Nucleus accumbens (tissue), 56 donors: ENCODE results near the gene PTPRA.
"Not testable (repeated sequence)": the region's sequence is repeated elsewhere in the genome, so short reads cannot be mapped to it uniquely, and the experiment has no call there.

Source experiments
- DNase-seq, 56 donors: peaks; one replicate each; lab custom pipeline; 2025; lab: John Stamatoyannopoulos, UW

The PTPRA gene

GRCh38 chr20:2883726-2884637, 10.7 kb downstream of the PTPRA start:
- no peak for DNase-seq

DNA sequence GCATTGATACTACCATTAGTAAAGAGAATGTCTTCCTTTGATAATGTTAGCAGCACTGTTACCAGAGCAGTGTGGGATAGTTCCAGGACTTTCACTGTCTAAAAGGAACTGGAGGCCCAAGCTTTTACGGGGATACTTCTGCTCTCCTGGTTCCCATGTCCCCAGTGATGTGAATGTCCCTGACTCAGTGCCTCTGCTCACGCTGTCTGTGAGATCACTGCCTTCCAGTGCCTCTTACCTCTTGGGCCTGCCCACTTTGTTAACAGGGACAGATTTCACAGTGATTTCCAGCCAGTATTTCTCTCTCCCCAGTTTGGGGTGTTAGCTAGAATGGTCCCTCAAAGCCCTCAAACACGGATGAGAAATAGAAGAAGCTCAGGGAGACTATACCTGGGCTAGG, 14.4 kb downstream of the PTPRA start:
- no peak for DNase-seq

GRCh38 chr20:2888224-2888955, 15.1 kb downstream of the PTPRA start:
- no peak for DNase-seq

DNA sequence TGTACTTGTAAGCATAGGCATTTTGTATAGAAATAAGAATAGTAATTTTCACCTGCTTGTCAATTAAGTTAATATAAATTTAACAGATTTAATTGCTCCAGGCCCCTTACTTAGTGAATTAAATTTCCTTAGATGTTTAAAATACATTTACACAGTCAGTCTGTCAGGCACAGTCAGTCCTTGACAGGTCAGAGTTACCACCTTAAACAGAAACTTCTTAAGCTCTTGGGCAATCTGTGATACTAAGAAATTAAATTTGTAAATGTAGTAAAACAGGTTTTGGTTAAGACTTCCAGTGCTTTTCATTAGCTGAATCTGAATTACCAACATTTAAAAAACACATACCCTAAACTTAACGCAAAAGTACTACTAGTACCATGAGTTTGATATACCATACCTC, 15.9 kb downstream of the PTPRA start:
- DNase-seq: no peak

GRCh38 chr20:2889797-2890196, 16.5 kb downstream of the PTPRA start:
- no peak for DNase-seq

- DNase-seq: no peak
Observed at GRCh38 chr20:2890742-2891141, 17.5 kb downstream of the PTPRA start.

- no peak for DNase-seq
Observed at GRCh38 chr20:2891343-2891742, 18.1 kb downstream of the PTPRA start.

DNA sequence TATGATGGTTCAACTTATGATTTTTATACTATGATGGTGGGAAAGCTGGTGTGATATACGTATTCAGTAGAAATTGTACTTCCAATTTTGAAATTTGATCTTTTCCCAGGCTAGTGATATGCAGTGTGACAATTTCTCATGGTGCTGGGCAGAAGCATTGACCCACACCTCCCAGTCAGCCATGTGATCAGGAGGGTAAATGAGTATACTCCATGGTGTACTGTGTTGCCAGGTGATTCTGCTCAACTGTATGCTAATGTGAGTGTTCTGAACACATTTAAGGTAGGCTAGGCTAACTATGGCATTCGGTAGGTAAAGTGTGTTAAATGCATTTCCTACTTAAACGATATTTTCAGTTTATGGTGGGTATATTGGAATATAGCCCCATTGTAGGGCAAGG, 19.1 kb downstream of the PTPRA start:
- no peak for DNase-seq

DNA sequence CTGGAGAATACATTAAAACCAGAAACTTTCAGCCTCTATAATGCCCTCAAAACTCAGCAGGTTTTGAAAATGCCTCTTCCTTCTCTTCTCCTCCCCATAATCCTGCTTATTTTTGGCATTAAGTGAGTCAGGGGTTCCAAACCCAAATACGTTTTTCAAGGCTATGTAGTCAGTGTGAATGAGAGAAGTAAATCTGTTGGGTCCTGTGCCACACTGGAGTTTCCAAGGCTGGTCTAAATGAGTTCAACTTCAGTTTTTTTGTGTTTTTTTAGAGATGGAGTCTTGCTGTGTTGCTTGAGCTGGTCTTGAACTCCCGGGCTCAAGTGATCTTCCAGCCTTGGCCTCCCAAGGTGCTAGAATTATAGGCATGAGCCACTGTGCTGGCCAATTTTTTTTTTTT, 20.9 kb downstream of the PTPRA start:
- no peak for DNase-seq

- not testable (repeated sequence) for DNase-seq
Observed at GRCh38 chr20:2895154-2895553, 21.9 kb downstream of the PTPRA start.

DNA sequence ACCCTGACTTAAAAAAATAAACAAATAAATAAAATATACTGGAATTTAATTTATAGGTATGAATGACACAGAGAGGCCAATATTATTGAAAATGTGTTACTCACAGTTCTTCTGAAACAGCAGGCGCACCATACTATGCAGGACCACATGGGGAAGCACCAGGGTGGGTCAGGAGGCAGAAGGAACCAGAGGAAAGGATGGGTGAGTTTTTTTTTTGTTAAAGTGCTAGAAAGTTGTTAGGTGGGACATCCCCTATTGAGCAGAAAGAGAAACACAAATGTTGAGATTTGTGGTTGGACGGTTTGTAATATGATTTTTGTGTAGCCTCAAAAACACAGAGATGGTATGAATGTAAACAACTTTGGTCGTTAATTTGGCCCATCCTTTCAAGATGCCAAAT, 26.0 kb downstream of the PTPRA start:
- no peak for DNase-seq

- DNase-seq: no peak
Observed at GRCh38 chr20:2900845-2901592, 27.7 kb downstream of the PTPRA start.

DNA sequence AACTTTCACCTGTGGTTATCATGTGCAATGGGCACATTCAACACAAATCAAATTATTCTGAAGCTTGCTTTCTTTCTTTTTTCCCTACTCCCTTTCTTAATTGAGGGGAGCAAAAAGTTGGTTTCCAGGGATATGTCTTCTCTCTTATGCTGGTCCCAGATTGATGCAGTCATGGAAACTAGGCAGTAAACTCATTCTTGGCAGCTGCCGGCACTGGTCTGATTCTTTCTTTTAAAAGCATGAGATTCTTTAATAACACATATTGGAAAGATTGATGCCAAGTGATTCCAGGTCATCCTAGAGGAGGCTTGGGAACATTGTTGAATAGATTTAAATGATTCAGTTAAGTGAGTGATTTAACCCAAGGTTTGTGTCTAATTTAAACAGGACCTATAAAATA, 29.0 kb downstream of the PTPRA start:
- peak in 1 of 56 donors; percentile 4 for DNase-seq

DNA sequence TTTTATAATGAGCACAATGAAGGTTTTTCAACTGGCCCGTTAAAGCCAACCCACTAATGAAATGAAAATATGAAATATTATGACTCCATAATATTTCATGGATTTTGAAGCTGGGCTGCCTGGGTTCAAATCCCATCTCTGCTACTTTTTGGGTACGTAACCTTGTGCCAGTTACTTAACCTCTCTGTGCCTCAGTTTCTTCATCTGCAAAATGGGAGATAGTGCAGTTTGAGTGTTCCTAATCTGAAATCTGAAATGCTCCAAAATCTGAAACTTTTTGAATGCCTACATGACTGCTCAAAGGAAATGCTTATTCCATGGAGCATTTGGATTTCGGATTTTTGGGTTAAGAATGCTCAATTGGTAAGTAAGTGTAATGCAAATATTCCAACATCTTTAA, 29.5 kb downstream of the PTPRA start:
- DNase-seq: no peak

GRCh38 chr20:2903686-2904085, 30.4 kb downstream of the PTPRA start:
- DNase-seq: no peak

GRCh38 chr20:2907519-2907918, 34.2 kb downstream of the PTPRA start:
- no peak for DNase-seq

- DNase-seq: no peak
Observed at GRCh38 chr20:2909953-2910352, 36.7 kb downstream of the PTPRA start.

DNA sequence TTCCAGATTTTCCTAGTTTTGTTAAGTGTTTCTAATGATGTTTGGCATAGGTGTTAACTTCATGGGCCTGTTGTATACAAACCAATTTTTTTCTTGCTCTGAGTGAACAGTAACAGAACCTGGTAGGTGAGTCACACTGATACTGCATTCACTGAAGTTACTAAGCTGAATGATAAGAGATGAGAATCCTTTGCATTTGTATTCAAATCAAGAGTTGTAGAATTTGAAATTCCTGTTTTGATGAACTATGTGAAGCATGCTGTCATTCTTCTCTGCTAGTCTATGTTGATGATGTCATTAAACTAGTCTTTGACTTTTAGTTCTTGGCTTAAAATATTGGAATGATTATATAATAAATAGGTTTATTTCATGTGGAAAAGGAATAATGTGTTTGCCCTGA, 37.9 kb downstream of the PTPRA start:
- no peak for DNase-seq

GRCh38 chr20:2914160-2914559, 40.9 kb downstream of the PTPRA start:
- no peak for DNase-seq

DNA sequence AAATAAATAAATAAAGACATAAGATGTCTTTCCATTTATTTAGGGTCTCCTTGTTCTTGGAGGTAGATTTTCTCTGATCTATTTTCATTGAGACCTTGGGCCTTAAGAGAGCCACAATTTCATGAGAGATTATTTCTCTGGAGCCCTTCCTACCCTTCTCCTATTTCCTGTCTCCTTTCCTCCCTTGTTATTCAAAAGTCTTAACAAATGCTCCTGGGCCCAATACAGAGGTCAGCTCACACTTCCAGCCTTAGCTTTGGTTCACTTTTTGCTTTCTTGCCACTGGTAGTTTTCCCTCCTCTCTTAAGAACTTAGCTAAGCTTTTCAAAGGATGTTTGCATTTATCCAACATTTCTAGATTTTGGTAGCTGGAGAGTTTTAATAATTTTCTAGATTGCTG, 44.0 kb downstream of the PTPRA start:
- DNase-seq: no peak
